Upper lobe of left lung (tissue), 6 donors: ENCODE measurements around the gene PCOLCE2. TPM values are rescaled to one million over a fixed set of nuclear protein-coding genes. Genes with fewer than 3 reads are reported as not detected.
A peak's percentile ranks its signal among the peaks of the same experiment; 100 is the strongest.

Experiments
- ATAC-seq, 2 donors: fragments of 200-7000 bp; cut with Tn5 transposase; one replicate each; pipeline ENCODE4 v1.9.1; 2022; ENCODE audit warnings: mild to moderate bottlenecking in 2 of 2, moderate library complexity in 2 of 2; ENCODE audit not compliant: low FRiP score in 2 of 2
- DNase-seq, 2 donors: peaks; one replicate each; pipeline ENCODE4 v3.0.0-alpha.2; 2019 to 2020
- H3K27ac ChIP-seq, 4 donors: fragments of 200-600 bp; sonication (generic); one replicate each; pipeline ENCODE4 v1.5.1; 2016 to 2019
- H3K27me3 ChIP-seq, 4 donors: fragments of 200-600 bp; sonication (generic); one replicate each; pipeline ENCODE4 v1.5.1; 2017 to 2019
- H3K36me3 ChIP-seq, 4 donors: fragments of 200-600 bp; sonication (generic); one replicate each; pipeline ENCODE4 v1.5.1; 2016 to 2019
- H3K4me1 ChIP-seq, 4 donors: fragments of 200-600 bp; sonication (generic); one replicate each; pipeline ENCODE4 v1.5.1; 2018 to 2019
- H3K4me3 ChIP-seq, 4 donors: fragments of 200-600 bp; sonication (generic); one replicate each; pipeline ENCODE4 v1.5.1; 2017 to 2019; ENCODE audit warnings: mild to moderate bottlenecking in 2 of 4, moderate library complexity in 1 of 4
- H3K9me3 ChIP-seq, 4 donors: fragments of 200-600 bp; sonication (generic); one replicate each; pipeline ENCODE4 v1.5.1; 2018 to 2019
- CTCF ChIP-seq, 6 experiments: fragments of 450-650 bp in 4 of 6; fragments of 200-600 bp in 2 of 6; sonication (generic) in 2 of 6; IDR thresholded peaks; one replicate each; pipeline ENCODE4 v1.5.1; 2016 to 2019; ENCODE audit warnings: antibody characterized with exemption in 6 of 6
- EP300 ChIP-seq, 4 donors: sonication (generic); formaldehyde crosslinking; IDR thresholded peaks; one replicate each; pipeline ENCODE4 v1.5.1; 2017; ENCODE audit warnings: antibody characterized with exemption in 4 of 4, control low read depth in 2 of 4
- POLR2A ChIP-seq, 4 donors: fragments of 450-650 bp; IDR thresholded peaks; one replicate each; pipeline ENCODE4 v1.5.1; 2016 to 2017; ENCODE audit warnings: antibody characterized with exemption in 4 of 4, mild to moderate bottlenecking in 2 of 4
- POLR2AphosphoS5 ChIP-seq, 2 donors: sonication (generic); formaldehyde crosslinking; IDR thresholded peaks; one replicate each; pipeline ENCODE4 v1.5.1; 2017; ENCODE audit warnings: antibody characterized with exemption in 2 of 2
- WGBS, 2 donors: methylation state at CpG; one replicate each; pipeline ENCODE4 v1.1.5; 2017 to 2018; 5-methylcytosine and 5-hydroxymethylcytosine counted together
- total RNA-seq, 6 donors: library from RNA; depleted of rRNA in 4 of 6; stranded (reverse); fragments of >200 nt in 4 of 6; gene quantifications; one replicate each; pipeline versions ENCODE4 v1.1.0 to v1.2.1, GENCODE V29; 2016 to 2021
- donor health status: DM: no; HTN: no; CAD: no; lungs with moderate emphysema.
- donor health status: DM: no; HTN: yes; CAD: no; lungs with severe emphysema.

The PCOLCE2 gene
- total RNA-seq, 6 donors from 2014 or later, result 9.4 to 46.3 (median 17.9) TPM

GRCh38 chr3:142931222-142931621, 42.3 kb upstream of the PCOLCE2 start:
- Histone ChIP-seq H3K27ac (no peak overlapping the region), H3K9me3 (no peaks in the 10 kb centered on the region), H3K27me3 (no peaks in the 10 kb centered on the region), H3K36me3 (no peaks in the 10 kb centered on the region), H3K4me3 (no peak overlapping the region), H3K4me1 (no peaks in the 10 kb centered on the region)
- WGBS, 2 donors, result 62 to 64% methylated on average over 6 of the region's 6 CpGs
- DNase-seq (no peak), ATAC-seq (no peak)
- TF ChIP-seq POLR2AphosphoS5 (IDR thresholded peaks at IDR 0.05) (no peak), POLR2A (IDR thresholded peaks at IDR 0.05) (no peak), EP300 (IDR thresholded peaks at IDR 0.05) (no peak), CTCF (IDR thresholded peaks at IDR 0.05) (no peak)

GRCh38 chr3:142930463-142930862, 41.6 kb upstream of the PCOLCE2 start:
- WGBS, 2 donors, result 54 to 60% methylated on average over 3 of the region's 3 CpGs
- H3K27me3 ChIP-seq, result no peaks in the 10 kb centered on the region
- no peaks in the 10 kb centered on the region for H3K9me3 ChIP-seq
- H3K27ac ChIP-seq, result no peak overlapping the region
- ATAC-seq (no peak), DNase-seq (no peak)
- TF ChIP-seq CTCF (IDR thresholded peaks at IDR 0.05) (no peak), EP300 (IDR thresholded peaks at IDR 0.05) (no peak), POLR2AphosphoS5 (IDR thresholded peaks at IDR 0.05) (no peak), POLR2A (IDR thresholded peaks at IDR 0.05) (no peak)
- no peaks in the 10 kb centered on the region for H3K36me3 ChIP-seq
- no peak overlapping the region for H3K4me3 ChIP-seq
- H3K4me1 ChIP-seq, result no peaks in the 10 kb centered on the region

- DNase-seq, result no peak
- TF ChIP-seq EP300 (IDR thresholded peaks at IDR 0.05), result no peak
- TF ChIP-seq CTCF (IDR thresholded peaks at IDR 0.05), result no peak
- TF ChIP-seq POLR2AphosphoS5 (IDR thresholded peaks at IDR 0.05), result no peak
- TF ChIP-seq POLR2A (IDR thresholded peaks at IDR 0.05), result no peak
- no peaks in the 10 kb centered on the region for H3K4me1 ChIP-seq
- no peak for ATAC-seq
- WGBS, 2 donors, result 85 to 92% methylated on average over 3 of the region's 3 CpGs
- H3K36me3 ChIP-seq, result no peaks in the 10 kb centered on the region
- H3K9me3 ChIP-seq, result no peaks in the 10 kb centered on the region
- no peak overlapping the region for H3K27ac ChIP-seq
- H3K27me3 ChIP-seq, result no peaks in the 10 kb centered on the region
- no peak overlapping the region for H3K4me3 ChIP-seq
Observed at GRCh38 chr3:142929890-142930289, 41.0 kb upstream of the PCOLCE2 start.

GRCh38 chr3:142929109-142929508, 40.2 kb upstream of the PCOLCE2 start:
- peak in 1 of 2 donors; percentile 35 for DNase-seq
- WGBS, 2 donors, result 23 to 29% methylated on average over 3 of the region's 3 CpGs
- Histone ChIP-seq H3K27ac (no peak overlapping the region), H3K4me1 (no peaks in the 10 kb centered on the region), H3K4me3 (no peak overlapping the region), H3K36me3 (no peaks in the 10 kb centered on the region), H3K27me3 (no peaks in the 10 kb centered on the region), H3K9me3 (no peaks in the 10 kb centered on the region)
- no peak for ATAC-seq
- TF ChIP-seq CTCF (IDR thresholded peaks at IDR 0.05) (peak in 2 of 6 experiments; percentile 14 to 28), EP300 (IDR thresholded peaks at IDR 0.05) (no peak)

- ATAC-seq, result no peak
- no peak for DNase-seq
- Histone ChIP-seq H3K9me3 (no peaks in the 10 kb centered on the region), H3K36me3 (no peaks in the 10 kb centered on the region), H3K27ac (no peak overlapping the region), H3K4me3 (no peak overlapping the region), H3K4me1 (no peaks in the 10 kb centered on the region), H3K27me3 (no peaks in the 10 kb centered on the region)
- 87 to 92% methylated on average over 3 of the region's 3 CpGs for WGBS, 2 donors
- TF ChIP-seq POLR2A (IDR thresholded peaks at IDR 0.05) (no peak), EP300 (IDR thresholded peaks at IDR 0.05) (no peak), POLR2AphosphoS5 (IDR thresholded peaks at IDR 0.05) (no peak), CTCF (IDR thresholded peaks at IDR 0.05) (no peak)
Observed at GRCh38 chr3:142926368-142926944, 37.6 kb upstream of the PCOLCE2 start.
